IPS-20b (cell line): Measurements from ENCODE around the gene EFHC1.

Experiments
- H3K27ac ChIP-seq: one replicate; pipeline ENCODE4 v1.5.1; 2013; ENCODE audit warnings: low read length
- H3K27me3 ChIP-seq: 2 replicates; pipeline ENCODE4 v1.6.1; 2013; ENCODE audit warnings: mild to moderate bottlenecking, low read length, inconsistent platforms; ENCODE audit not compliant: insufficient read depth
- H3K36me3 ChIP-seq: 2 replicates; pipeline ENCODE4 v1.6.1; 2013; ENCODE audit warnings: low read depth, mild to moderate bottlenecking, inconsistent platforms, low read length, moderate library complexity; ENCODE audit not compliant: insufficient read depth
- H3K4me1 ChIP-seq: 2 replicates; pipeline ENCODE4 v1.6.1; 2013; ENCODE audit warnings: mild to moderate bottlenecking, control low read depth, inconsistent platforms, low read length, moderate library complexity; ENCODE audit not compliant: insufficient read depth
- H3K4me3 ChIP-seq: 2 replicates; pipeline ENCODE4 v1.5.1; 2013; ENCODE audit warnings: mild to moderate bottlenecking, low read length, inconsistent platforms
- H3K9ac ChIP-seq: 2 replicates; pipeline ENCODE4 v1.6.1; 2013; ENCODE audit warnings: low read depth, mild to moderate bottlenecking, inconsistent platforms, low read length, moderate library complexity
- H3K9me3 ChIP-seq: 2 replicates; pipeline ENCODE4 v1.6.1; 2013; ENCODE audit warnings: mild to moderate bottlenecking, low read depth, low read length, inconsistent platforms; ENCODE audit not compliant: insufficient read depth

EFHC1 gene

DNA sequence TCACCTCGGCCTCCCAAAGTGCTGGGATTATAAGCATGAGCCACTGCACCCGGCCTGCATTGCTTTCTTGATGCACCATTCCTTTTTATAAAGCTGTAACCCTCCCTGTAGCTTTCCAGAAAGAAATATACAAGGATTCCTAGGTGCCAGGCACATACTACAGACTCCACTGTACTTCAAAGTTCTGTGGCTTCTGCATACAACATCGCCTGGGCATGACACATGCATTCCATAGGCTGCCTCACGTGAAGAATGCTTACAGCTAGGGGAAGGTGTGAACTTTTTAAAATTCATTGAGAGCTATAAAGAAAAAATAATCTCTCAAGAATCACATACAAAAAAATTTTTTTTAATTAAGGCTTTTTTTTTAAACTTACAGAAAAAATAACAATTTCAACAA, 106.5 kb downstream of the EFHC1 start:
- no peak overlapping the region for H3K27ac ChIP-seq

DNA sequence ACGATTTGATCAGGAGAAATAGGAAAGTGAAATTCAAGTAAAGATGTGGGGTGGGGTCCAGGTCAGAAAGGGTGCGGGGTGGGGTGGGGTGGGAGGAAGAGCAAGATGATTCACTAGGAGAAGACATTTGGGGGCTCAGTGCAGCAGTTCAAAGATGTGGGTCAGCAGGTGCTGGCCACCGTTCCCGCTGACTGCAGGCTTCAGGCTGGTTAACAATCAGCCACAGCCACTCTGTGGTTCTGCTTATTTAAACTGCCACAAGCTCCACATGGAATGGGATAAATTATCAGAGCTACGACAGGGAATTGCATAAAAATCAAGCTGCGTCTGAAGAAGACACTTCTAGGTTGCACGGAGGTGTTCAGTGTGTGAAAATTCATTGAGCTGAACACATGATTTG, 107.3 kb downstream of the EFHC1 start:
- H3K9ac ChIP-seq, result no peak overlapping the region
- H3K27me3 ChIP-seq, result no peaks in the 10 kb centered on the region
- peaks cover 15% of the 10 kb centered on the region; the same call in 1 of the 2 replicates for H3K4me1 ChIP-seq
- H3K27ac ChIP-seq, result no peak overlapping the region
- H3K4me3 ChIP-seq, result no peak overlapping the region
- H3K9me3 ChIP-seq, result no peaks in the 10 kb centered on the region
- H3K36me3 ChIP-seq, result no peaks in the 10 kb centered on the region

More for the DNA sequence above, 106.5 kb downstream of the EFHC1 start:
- no peaks in the 10 kb centered on the region for H3K27me3 ChIP-seq
- H3K9me3 ChIP-seq, result no peaks in the 10 kb centered on the region
- H3K36me3 ChIP-seq, result no peaks in the 10 kb centered on the region
- H3K4me3 ChIP-seq, result no peak overlapping the region
- no peak overlapping the region for H3K9ac ChIP-seq
- H3K4me1 ChIP-seq, result peaks cover 15% of the 10 kb centered on the region; the same call in 1 of the 2 replicates

- H3K4me3 ChIP-seq, result no peak overlapping the region
Measured at GRCh38 chr6:52529311-52529710, 109.2 kb downstream of the EFHC1 start.

DNA sequence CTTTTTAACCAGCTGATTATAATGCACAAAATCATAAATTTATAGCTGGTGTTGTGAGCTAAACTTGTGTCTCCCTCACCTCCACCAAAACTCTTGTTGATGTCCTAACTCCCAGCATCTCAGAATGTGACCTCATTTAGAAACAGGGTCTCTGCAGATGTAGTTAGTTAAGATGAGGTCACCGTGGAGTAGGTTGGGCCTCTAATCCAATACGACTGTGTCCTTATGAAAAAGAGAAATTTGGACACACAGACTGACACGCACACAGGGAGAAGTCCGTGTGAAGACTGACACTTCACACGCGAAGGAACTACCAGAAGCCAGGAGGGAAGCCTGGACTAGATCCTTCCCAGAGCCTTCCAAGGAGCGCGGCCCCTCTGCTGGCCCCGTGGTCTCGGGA, 110.2 kb downstream of the EFHC1 start:
- Histone ChIP-seq H3K27ac (no peak overlapping the region), H3K9me3 (no peaks in the 10 kb centered on the region), H3K27me3 (no peaks in the 10 kb centered on the region), H3K9ac (no peak overlapping the region), H3K4me3 (no peak overlapping the region), H3K4me1 (no peaks in the 10 kb centered on the region), H3K36me3 (0 out of 2 replicates have a peak, but pooled peaks cover 7% of the 10 kb centered on the region)

More at GRCh38 chr6:52529311-52529710, 109.2 kb downstream of the EFHC1 start:
- no peak overlapping the region for H3K9ac ChIP-seq
- H3K4me1 ChIP-seq, result peaks cover 6% of the 10 kb centered on the region; the same call in 1 of the 2 replicates
- H3K9me3 ChIP-seq, result no peaks in the 10 kb centered on the region
- no peaks in the 10 kb centered on the region for H3K36me3 ChIP-seq
- no peaks in the 10 kb centered on the region for H3K27me3 ChIP-seq
- H3K27ac ChIP-seq, result no peak overlapping the region

- Histone ChIP-seq H3K4me3 (no peak overlapping the region), H3K4me1 (peaks cover 6% of the 10 kb centered on the region)
Measured at GRCh38 chr6:52531396-52531795, 111.3 kb downstream of the EFHC1 start.

GRCh38 chr6:52531834-52532233, 111.7 kb downstream of the EFHC1 start:
- 0 out of 2 replicates have a peak, but pooled peaks cover 7% of the 10 kb centered on the region for H3K36me3 ChIP-seq
- no peak overlapping the region for H3K27ac ChIP-seq
- H3K4me1 ChIP-seq, result peaks cover 11% of the 10 kb centered on the region

More at GRCh38 chr6:52531396-52531795, 111.3 kb downstream of the EFHC1 start:
- no peaks in the 10 kb centered on the region for H3K27me3 ChIP-seq
- H3K9me3 ChIP-seq, result no peaks in the 10 kb centered on the region
- H3K27ac ChIP-seq, result no peak overlapping the region
- H3K9ac ChIP-seq, result no peak overlapping the region
- H3K36me3 ChIP-seq, result 0 out of 2 replicates have a peak, but pooled peaks cover 7% of the 10 kb centered on the region

DNA sequence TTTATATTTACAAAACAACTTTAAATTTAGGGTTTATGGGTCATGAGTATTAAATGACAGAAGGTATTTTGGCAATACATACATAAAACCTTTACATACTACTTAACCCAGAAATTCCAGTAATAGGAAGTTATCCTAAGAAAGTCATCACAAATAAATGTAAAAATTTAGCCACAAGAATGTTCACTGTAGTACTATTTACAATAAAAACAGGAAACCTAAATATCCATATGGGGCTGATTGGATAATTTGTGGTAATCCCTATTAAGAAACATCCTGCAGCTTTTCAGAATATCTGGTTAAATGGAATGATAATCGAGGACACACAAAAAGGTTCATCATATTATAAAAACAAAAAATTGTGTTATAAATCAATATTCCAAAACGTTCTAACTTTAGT, 112.3 kb downstream of the EFHC1 start:
- no peak overlapping the region for H3K4me3 ChIP-seq
- H3K9ac ChIP-seq, result no peak overlapping the region
- no peak overlapping the region for H3K27ac ChIP-seq
- H3K36me3 ChIP-seq, result 0 out of 2 replicates have a peak, but pooled peaks cover 7% of the 10 kb centered on the region
- no peaks in the 10 kb centered on the region for H3K9me3 ChIP-seq
- peaks cover 11% of the 10 kb centered on the region for H3K4me1 ChIP-seq
- H3K27me3 ChIP-seq, result no peaks in the 10 kb centered on the region

More at GRCh38 chr6:52531834-52532233, 111.7 kb downstream of the EFHC1 start:
- H3K9me3 ChIP-seq, result no peaks in the 10 kb centered on the region
- H3K4me3 ChIP-seq, result no peak overlapping the region
- no peaks in the 10 kb centered on the region for H3K27me3 ChIP-seq
- no peak overlapping the region for H3K9ac ChIP-seq

- H3K9ac ChIP-seq, result no peak overlapping the region
- H3K4me1 ChIP-seq, result peaks cover 11% of the 10 kb centered on the region
- no peak overlapping the region for H3K27ac ChIP-seq
- H3K36me3 ChIP-seq, result 0 out of 2 replicates have a peak, but pooled peaks cover 7% of the 10 kb centered on the region
- no peaks in the 10 kb centered on the region for H3K9me3 ChIP-seq
- no peaks in the 10 kb centered on the region for H3K27me3 ChIP-seq
- H3K4me3 ChIP-seq, result no peak overlapping the region
Measured at GRCh38 chr6:52533491-52533890, 113.3 kb downstream of the EFHC1 start.

DNA sequence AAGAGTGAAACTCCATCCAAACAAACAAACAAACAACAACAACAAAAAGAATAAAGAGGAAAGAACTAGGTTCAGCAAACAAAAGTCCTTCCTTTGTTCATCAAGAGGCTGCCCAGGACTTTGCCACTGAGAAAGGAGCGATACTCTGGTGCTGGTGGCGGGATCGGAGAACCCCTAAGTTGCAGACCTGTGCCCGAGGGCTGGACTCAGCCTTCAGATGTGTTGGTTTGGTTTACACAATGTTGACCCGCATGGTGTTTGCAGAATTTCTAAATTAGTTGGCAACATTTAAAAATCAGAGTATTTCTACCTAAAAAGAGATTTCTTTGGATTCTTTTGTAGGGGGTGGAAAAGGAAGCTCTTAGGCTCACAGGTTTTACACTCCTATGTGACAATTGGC, 114.2 kb downstream of the EFHC1 start:
- Histone ChIP-seq H3K27ac (no peak overlapping the region), H3K4me1 (peaks cover 16% of the 10 kb centered on the region), H3K27me3 (no peaks in the 10 kb centered on the region), H3K9ac (no peak overlapping the region), H3K36me3 (0 out of 2 replicates have a peak, but pooled peaks cover 7% of the 10 kb centered on the region), H3K4me3 (no peak overlapping the region), H3K9me3 (no peaks in the 10 kb centered on the region)

DNA sequence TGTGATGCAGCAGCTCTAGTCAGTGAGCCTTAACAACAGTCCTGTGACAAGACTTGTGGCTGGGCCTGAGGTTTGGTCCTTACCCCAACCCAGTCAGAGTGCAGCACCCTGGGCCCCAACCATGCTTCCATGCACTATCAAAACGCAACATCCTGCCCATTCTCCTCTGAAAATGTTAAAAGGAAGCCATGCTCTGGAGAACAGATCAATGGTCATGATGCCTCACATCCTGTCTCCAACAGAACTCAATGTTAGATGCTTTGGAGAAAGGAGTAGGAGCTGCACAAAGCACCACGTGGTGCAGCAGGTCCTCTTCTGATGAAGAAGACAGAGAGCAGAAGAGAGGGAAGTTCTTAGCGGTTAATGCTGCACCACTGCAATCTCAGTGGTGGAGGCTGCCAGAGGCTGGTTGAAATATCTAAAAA, 114.8 kb downstream of the EFHC1 start:
- no peaks in the 10 kb centered on the region for H3K27me3 ChIP-seq
- no peaks in the 10 kb centered on the region for H3K9me3 ChIP-seq
- H3K36me3 ChIP-seq, result 0 out of 2 replicates have a peak, but pooled peaks cover 7% of the 10 kb centered on the region
- H3K9ac ChIP-seq, result no peak overlapping the region
- peaks cover 22% of the 10 kb centered on the region for H3K4me1 ChIP-seq
- no peak overlapping the region for H3K27ac ChIP-seq
- H3K4me3 ChIP-seq, result no peak overlapping the region

GRCh38 chr6:52535711-52536423, 115.7 kb downstream of the EFHC1 start:
- no peak overlapping the region for H3K9ac ChIP-seq

DNA sequence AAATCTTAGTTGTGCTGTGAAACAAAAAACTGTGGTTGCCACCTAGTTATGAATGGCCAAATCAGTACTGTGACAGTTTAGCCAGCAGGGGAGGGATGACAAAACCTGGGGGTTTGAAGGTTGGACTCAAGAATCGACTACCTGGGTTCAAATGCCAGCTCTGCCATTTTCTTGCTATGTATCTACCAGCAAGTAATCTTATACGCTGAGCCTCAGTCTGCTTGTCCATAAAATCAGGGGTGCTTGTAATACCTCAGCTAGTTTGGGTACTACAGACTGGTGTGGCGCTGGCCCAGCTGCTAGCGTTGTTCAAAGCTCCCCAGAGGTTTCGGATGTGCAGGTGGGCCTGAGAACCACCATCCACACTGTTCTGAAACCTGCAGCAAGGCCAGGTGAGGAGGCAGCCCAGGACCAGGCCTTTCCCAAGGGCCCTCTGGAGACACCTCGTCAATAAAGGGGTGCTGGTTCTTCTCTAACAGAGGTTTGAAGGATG, 116.3 kb downstream of the EFHC1 start:
- Histone ChIP-seq H3K4me1 (peaks cover 24% of the 10 kb centered on the region), H3K9ac (no peak overlapping the region)

More at GRCh38 chr6:52535711-52536423, 115.7 kb downstream of the EFHC1 start:
- no peak overlapping the region for H3K4me3 ChIP-seq
- no peaks in the 10 kb centered on the region for H3K9me3 ChIP-seq
- H3K36me3 ChIP-seq, result 0 out of 2 replicates have a peak, but pooled peaks cover 7% of the 10 kb centered on the region
- no peaks in the 10 kb centered on the region for H3K27me3 ChIP-seq
- peaks cover 24% of the 10 kb centered on the region for H3K4me1 ChIP-seq
- no peak overlapping the region for H3K27ac ChIP-seq

More for the DNA sequence above, 116.3 kb downstream of the EFHC1 start:
- H3K27me3 ChIP-seq, result no peaks in the 10 kb centered on the region
- peak overlapping the region; percentile 8 for H3K27ac ChIP-seq
- no peak overlapping the region for H3K4me3 ChIP-seq
- 0 out of 2 replicates have a peak, but pooled peaks cover 7% of the 10 kb centered on the region for H3K36me3 ChIP-seq
- no peaks in the 10 kb centered on the region for H3K9me3 ChIP-seq
